ENCODE data around the gene CALU.

Gene CALU

DNA sequence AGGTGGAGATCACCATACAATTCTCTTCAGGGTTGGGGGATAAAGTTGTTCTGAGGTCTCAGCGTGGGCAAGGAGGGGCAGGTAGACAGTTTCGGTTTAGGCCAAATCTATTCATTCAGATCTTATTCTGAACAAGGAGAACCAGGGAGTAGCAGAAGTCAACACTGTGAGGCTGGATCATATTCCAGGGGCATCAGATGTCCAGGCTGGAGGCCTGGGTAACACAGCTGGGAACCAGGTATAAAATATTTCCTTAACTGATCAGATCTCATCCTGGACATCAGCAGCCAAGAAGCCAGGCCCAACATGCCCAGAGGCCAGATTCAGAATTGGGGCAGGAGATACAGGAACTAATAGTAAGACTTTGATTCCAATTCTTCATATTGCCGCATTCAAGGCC, 71.8 kb downstream of the CALU start:
- ChIA-PET POLR2A (no interaction called here), CTCF (no interaction called here)
- no peak for DNase-seq (ENCODE audit: extremely low spot score)
- no peak for TF ChIP-seq ARNT (IDR thresholded peaks at IDR 0.05)
- TF ChIP-seq LEF1 (IDR thresholded peaks at IDR 0.05; ENCODE audit: borderline replicate concordance): no peak
- TF ChIP-seq, protein P1, sequence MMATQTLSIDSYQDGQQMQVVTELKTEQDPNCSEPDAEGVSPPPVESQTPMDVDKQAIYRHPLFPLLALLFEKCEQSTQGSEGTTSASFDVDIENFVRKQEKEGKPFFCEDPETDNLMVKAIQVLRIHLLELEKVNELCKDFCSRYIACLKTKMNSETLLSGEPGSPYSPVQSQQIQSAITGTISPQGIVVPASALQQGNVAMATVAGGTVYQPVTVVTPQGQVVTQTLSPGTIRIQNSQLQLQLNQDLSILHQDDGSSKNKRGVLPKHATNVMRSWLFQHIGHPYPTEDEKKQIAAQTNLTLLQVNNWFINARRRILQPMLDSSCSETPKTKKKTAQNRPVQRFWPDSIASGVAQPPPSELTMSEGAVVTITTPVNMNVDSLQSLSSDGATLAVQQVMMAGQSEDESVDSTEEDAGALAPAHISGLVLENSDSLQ (IDR thresholded peaks at IDR 0.05): no peak
- no peak for TF ChIP-seq HDGF (IDR thresholded peaks at IDR 0.05; ENCODE audit: borderline replicate concordance)
- no peak for TF ChIP-seq BHLHE40 (IDR thresholded peaks at IDR 0.05; ENCODE audit: borderline replicate concordance)
- TF ChIP-seq TARDBP (IDR thresholded peaks at IDR 0.05): no peak
- no peak for TF ChIP-seq FOXM1 (IDR thresholded peaks at IDR 0.05; ENCODE audit: borderline replicate concordance)
- TF ChIP-seq NFRKB (IDR thresholded peaks at IDR 0.05): no peak
- TF ChIP-seq FOXK2 (IDR thresholded peaks at IDR 0.05): no peak
- TF ChIP-seq ZNF384 (IDR thresholded peaks at IDR 0.05): no peak
- TF ChIP-seq L3MBTL2 (conservative IDR thresholded peaks at IDR 0.05): no peak
- no peak for TF ChIP-seq CTBP1 (IDR thresholded peaks at IDR 0.05; ENCODE audit: borderline replicate concordance)

DNA sequence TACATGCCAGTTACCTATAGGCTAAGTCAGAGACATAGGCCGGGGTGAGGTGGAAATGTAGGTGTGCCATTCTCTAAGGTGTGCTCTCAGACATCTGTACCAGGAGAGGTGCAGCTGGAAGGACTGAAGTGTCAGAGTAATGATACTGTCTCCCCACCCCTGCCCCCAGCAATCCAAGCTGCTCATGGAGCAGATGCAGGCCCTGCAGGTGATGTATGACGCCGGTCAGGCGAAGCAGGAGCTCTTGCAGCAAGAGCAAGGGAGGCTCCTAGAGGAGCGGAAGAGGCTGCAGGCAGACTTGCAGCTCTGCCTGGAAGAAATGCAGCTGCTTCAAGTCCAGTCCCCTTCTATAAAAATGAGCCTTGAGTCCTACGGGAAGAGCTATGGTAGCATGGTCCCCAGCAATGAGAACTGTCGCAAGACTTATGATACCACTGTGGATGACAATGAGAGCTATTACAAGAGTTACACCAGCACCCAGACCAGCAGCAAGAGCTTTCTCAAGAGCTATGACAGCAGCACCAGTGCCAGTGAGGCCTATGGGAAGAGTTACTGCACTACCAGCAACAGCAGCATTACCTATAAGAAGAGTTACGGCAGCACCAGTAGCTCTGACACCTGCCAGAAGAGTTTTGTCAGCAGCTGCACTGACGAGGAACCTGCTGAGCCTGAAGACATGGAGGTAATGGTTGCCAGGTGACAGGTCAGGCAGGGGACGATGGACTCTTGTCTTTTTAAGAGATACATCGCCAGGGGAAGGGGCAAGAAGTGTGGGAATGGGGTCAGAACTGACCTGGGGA, 72.7 kb downstream of the CALU start:
- POLR2A ChIA-PET: no interaction called here
- CTCF ChIA-PET: interaction anchor here (0.6 kb wide), 1 partner anchor 10 kb away, joined by 3 read pairs; no protein-coding TSS in a partner anchor
- no peak for TF ChIP-seq CTBP1 (IDR thresholded peaks at IDR 0.05; ENCODE audit: borderline replicate concordance)
- TF ChIP-seq TARDBP (IDR thresholded peaks at IDR 0.05): no peak
- no peak for TF ChIP-seq ZNF384 (IDR thresholded peaks at IDR 0.05)
- no peak for TF ChIP-seq FOXK2 (IDR thresholded peaks at IDR 0.05)
- no peak for TF ChIP-seq HDGF (IDR thresholded peaks at IDR 0.05; ENCODE audit: borderline replicate concordance)
- TF ChIP-seq BHLHE40 (IDR thresholded peaks at IDR 0.05; ENCODE audit: borderline replicate concordance): no peak
- TF ChIP-seq SUZ12 (IDR thresholded peaks at IDR 0.05): no peak
- TF ChIP-seq SP1 (IDR thresholded peaks at IDR 0.05): no peak
- TF ChIP-seq NFRKB (IDR thresholded peaks at IDR 0.05): no peak
- no peak for TF ChIP-seq ELF4 (IDR thresholded peaks at IDR 0.05)
- TF ChIP-seq, protein P1 (IDR thresholded peaks at IDR 0.05): no peak
- no peak for TF ChIP-seq LEF1 (IDR thresholded peaks at IDR 0.05; ENCODE audit: borderline replicate concordance)
- no peak for TF ChIP-seq L3MBTL2 (conservative IDR thresholded peaks at IDR 0.05)
- no peak for TF ChIP-seq ARNT (IDR thresholded peaks at IDR 0.05)
- no peak for TF ChIP-seq FOXA1 (IDR thresholded peaks at IDR 0.05)
- no peak for TF ChIP-seq FOXM1 (IDR thresholded peaks at IDR 0.05; ENCODE audit: borderline replicate concordance)
- DNase-seq (ENCODE audit: extremely low spot score): no peak

DNA sequence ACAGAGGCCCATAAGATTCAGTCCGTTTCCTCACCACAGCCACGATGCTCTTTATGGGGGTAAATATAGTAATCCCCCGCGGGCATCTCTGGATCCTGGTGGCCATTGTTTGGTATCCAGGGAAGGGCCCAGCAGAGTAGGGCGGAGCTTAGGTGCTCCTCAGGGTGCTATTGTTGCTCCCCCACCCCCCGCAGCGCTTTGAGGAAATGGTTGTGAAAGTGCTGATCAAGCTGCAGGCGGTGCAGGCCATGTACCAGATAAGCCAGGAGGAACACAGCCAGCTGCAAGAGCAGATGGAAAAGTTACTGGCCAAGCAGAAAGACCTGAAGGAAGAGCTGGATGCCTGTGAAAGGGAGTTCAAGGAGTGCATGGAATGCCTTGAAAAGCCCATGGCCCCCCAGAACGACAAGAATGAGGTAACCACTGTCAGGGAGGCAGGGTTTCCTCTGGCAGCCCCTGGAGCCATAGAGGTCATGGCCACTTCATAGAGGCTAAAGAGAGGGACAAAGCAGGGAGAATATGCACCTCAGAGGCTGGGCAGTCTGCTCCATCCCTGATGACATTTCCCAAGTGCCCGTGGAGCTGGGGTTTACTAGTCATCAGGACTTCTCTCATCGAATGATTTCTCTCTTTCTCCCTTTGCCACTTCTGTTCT, 73.5 kb downstream of the CALU start:
- POLR2A ChIA-PET: no interaction called here
- no peak for DNase-seq (ENCODE audit: extremely low spot score)
- TF ChIP-seq SUZ12 (IDR thresholded peaks at IDR 0.05) (no peak), L3MBTL2 (conservative IDR thresholded peaks at IDR 0.05) (no peak), HDGF (IDR thresholded peaks at IDR 0.05; ENCODE audit: borderline replicate concordance) (no peak), LEF1 (IDR thresholded peaks at IDR 0.05; ENCODE audit: borderline replicate concordance) (no peak), ELF4 (IDR thresholded peaks at IDR 0.05) (no peak), CTBP1 (IDR thresholded peaks at IDR 0.05; ENCODE audit: borderline replicate concordance) (no peak), FOXA1 (IDR thresholded peaks at IDR 0.05) (no peak), SP1 (IDR thresholded peaks at IDR 0.05) (no peak), ZNF384 (IDR thresholded peaks at IDR 0.05) (no peak), NFRKB (IDR thresholded peaks at IDR 0.05) (no peak), FOXK2 (IDR thresholded peaks at IDR 0.05) (no peak), TARDBP (IDR thresholded peaks at IDR 0.05) (no peak), BHLHE40 (IDR thresholded peaks at IDR 0.05; ENCODE audit: borderline replicate concordance) (no peak), FOXM1 (IDR thresholded peaks at IDR 0.05; ENCODE audit: borderline replicate concordance) (no peak), ARNT (IDR thresholded peaks at IDR 0.05) (no peak)
- TF ChIP-seq, protein P1 (IDR thresholded peaks at IDR 0.05): no peak
- CTCF ChIA-PET: no interaction called here

DNA sequence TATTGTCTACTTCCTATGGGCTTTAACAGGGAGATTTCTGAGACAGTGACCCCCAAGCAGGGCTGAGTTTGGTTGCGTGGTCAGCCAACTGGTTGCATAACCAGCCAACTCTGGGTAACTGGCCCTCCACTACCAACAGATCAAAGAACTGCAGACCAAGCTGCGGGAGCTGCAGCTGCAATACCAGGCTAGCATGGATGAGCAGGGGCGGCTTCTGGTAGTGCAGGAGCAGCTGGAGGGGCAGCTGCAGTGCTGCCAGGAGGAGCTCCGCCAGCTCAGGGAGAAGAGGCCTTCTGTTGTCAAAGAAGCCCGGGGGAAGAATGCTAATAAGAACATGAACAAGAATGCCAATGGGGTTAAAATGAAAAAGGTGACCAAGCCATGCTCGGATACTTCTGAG, 75.3 kb downstream of the CALU start:
- POLR2A ChIA-PET: no interaction called here
- TF ChIP-seq HDGF (IDR thresholded peaks at IDR 0.05; ENCODE audit: borderline replicate concordance) (no peak), TARDBP (IDR thresholded peaks at IDR 0.05) (no peak), L3MBTL2 (conservative IDR thresholded peaks at IDR 0.05) (no peak), SUZ12 (IDR thresholded peaks at IDR 0.05) (no peak), FOXK2 (IDR thresholded peaks at IDR 0.05) (no peak), ARNT (IDR thresholded peaks at IDR 0.05) (no peak), FOXA1 (IDR thresholded peaks at IDR 0.05) (no peak), ZNF384 (IDR thresholded peaks at IDR 0.05) (no peak), LEF1 (IDR thresholded peaks at IDR 0.05; ENCODE audit: borderline replicate concordance) (no peak), SP1 (IDR thresholded peaks at IDR 0.05) (no peak), FOXM1 (IDR thresholded peaks at IDR 0.05; ENCODE audit: borderline replicate concordance) (no peak), NFRKB (IDR thresholded peaks at IDR 0.05) (no peak), BHLHE40 (IDR thresholded peaks at IDR 0.05; ENCODE audit: borderline replicate concordance) (no peak), CTBP1 (IDR thresholded peaks at IDR 0.05; ENCODE audit: borderline replicate concordance) (no peak), ELF4 (IDR thresholded peaks at IDR 0.05) (no peak)
- TF ChIP-seq, protein P1 (IDR thresholded peaks at IDR 0.05): no peak
- no peak for DNase-seq (ENCODE audit: extremely low spot score)
- CTCF ChIA-PET: no interaction called here
